Brain microvascular endothelial cell (primary cell): ENCODE data around the gene SPECC1.

Experiments
- DNase-seq: peaks from one replicate; pipeline ENCODE4 v3.0.0-alpha.2; 2020
- H3K27ac ChIP-seq: fragments of 250-450 bp; sonication (Bioruptor Pico); 2 replicates; pipeline ENCODE4 v1.5.1; 2020; ENCODE audit warnings: mild to moderate bottlenecking, moderate library complexity
- H3K27me3 ChIP-seq: fragments of 250-450 bp; sonication (Bioruptor Pico); replicated peaks from 2 replicates; pipeline ENCODE4 v1.5.1; 2020; ENCODE audit warnings: mild to moderate bottlenecking
- H3K36me3 ChIP-seq: fragments of 250-450 bp; sonication (Bioruptor Pico); replicated peaks from 2 replicates; pipeline ENCODE4 v1.5.1; 2020; ENCODE audit warnings: mild to moderate bottlenecking
- H3K4me3 ChIP-seq: 2 replicates; pipeline ENCODE4 v1.5.1; 2011; ENCODE audit warnings: low read depth, mild to moderate bottlenecking, control low read depth, low read length, moderate library complexity
- in situ Hi-C: cut with HindIII; loops from 2 replicates; pipeline ENCODE4 v1.10.0; 2017; ENCODE audit warnings: low sequenced_read_pairs, low pct_ligation_motif_present
- TF ChIP-seq, protein P1 (sequence below): IDR thresholded peaks from 2 replicates; pipeline ENCODE4 v1.5.1; 2011; ENCODE audit warnings: low read depth, mild to moderate bottlenecking, moderate library complexity, low read length, control low read depth, inconsistent platforms; ENCODE audit errors: missing control alignments

Gene SPECC1

DNA sequence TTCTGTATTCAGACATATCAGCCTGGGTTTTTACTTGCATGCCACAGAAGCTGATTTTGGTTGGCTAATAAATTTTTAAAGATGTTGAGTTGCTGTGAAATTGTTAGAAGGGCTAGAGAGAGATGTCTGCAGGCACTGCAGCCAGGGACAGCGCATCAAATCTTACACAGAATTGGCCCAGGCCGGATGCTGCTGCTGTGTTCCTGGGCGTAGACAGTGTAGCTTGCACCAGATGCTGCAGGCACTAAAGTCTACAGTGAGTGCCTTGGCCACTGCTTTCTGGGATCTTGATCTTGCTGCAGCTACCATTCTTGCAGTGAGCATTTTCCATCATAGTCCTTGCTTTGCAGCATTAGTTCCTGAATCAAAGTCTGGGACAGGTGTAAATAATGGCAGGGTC is 169.9 kb downstream of the SPECC1 start:
- H3K27me3 ChIP-seq: no peaks in the 10 kb centered on the region
- in situ Hi-C loops: no loop called here
- no peak overlapping the region for H3K27ac ChIP-seq
- DNase-seq: no peak
- TF ChIP-seq, protein P1, sequence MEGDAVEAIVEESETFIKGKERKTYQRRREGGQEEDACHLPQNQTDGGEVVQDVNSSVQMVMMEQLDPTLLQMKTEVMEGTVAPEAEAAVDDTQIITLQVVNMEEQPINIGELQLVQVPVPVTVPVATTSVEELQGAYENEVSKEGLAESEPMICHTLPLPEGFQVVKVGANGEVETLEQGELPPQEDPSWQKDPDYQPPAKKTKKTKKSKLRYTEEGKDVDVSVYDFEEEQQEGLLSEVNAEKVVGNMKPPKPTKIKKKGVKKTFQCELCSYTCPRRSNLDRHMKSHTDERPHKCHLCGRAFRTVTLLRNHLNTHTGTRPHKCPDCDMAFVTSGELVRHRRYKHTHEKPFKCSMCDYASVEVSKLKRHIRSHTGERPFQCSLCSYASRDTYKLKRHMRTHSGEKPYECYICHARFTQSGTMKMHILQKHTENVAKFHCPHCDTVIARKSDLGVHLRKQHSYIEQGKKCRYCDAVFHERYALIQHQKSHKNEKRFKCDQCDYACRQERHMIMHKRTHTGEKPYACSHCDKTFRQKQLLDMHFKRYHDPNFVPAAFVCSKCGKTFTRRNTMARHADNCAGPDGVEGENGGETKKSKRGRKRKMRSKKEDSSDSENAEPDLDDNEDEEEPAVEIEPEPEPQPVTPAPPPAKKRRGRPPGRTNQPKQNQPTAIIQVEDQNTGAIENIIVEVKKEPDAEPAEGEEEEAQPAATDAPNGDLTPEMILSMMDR: no peak
- no peaks in the 10 kb centered on the region for H3K36me3 ChIP-seq
- H3K4me3 ChIP-seq: no peak overlapping the region

- DNase-seq: no peak
- Histone ChIP-seq H3K4me3 (no peak overlapping the region), H3K27me3 (no peaks in the 10 kb centered on the region), H3K27ac (no peak overlapping the region), H3K36me3 (no peaks in the 10 kb centered on the region)
- TF ChIP-seq, protein P1: no peak
- in situ Hi-C loops: no loop called here
Measured at GRCh38 chr17:20180661-20181060, 171.5 kb downstream of the SPECC1 start.

GRCh38 chr17:20184181-20184580 is 175.0 kb downstream of the SPECC1 start:
- no peak for DNase-seq
- no peak overlapping the region for H3K27ac ChIP-seq
- TF ChIP-seq, protein P1: no peak
- H3K4me3 ChIP-seq: no peak overlapping the region
- in situ Hi-C loops: no loop called here
- H3K36me3 ChIP-seq: no peaks in the 10 kb centered on the region
- H3K27me3 ChIP-seq: no peaks in the 10 kb centered on the region

DNA sequence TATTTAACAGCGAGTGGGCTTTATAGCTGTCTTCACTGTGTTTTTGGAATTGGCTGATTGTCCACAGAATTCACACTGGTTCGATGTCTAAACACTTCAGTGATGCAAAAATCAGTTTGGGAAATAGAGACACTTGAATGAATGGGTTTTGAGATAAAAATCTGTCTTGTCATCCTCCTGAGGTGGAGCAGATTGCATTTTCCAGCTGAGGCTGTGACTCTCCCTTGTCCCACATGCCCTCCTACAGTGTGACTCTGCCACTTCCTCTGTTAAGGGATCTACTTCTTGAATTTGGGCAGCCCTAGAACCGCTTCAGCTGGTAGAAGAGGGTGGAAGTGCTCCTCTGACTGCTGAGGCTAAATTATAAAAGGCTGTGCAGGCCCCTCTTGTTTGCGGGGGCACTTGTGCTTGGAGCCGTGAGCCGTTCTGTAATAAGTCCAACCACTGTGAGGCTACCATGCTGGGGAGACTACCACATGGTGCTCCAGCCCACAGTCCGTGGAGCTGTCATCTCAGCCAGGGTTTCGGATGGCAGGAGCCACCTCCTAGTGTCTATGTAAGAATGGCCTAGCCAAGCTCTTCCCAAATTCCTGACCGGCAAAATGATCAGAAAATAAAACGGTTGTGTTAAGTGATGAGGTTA is 175.9 kb downstream of the SPECC1 start:
- no peaks in the 10 kb centered on the region for H3K36me3 ChIP-seq
- in situ Hi-C loops: no loop called here
- H3K27me3 ChIP-seq: no peaks in the 10 kb centered on the region
- TF ChIP-seq, protein P1: no peak
- no peak overlapping the region for H3K27ac ChIP-seq
- no peak overlapping the region for H3K4me3 ChIP-seq
- no peak for DNase-seq

GRCh38 chr17:20187049-20187448 is 177.9 kb downstream of the SPECC1 start:
- H3K27me3 ChIP-seq: no peaks in the 10 kb centered on the region
- H3K4me3 ChIP-seq: no peak overlapping the region
- no peaks in the 10 kb centered on the region for H3K36me3 ChIP-seq
- DNase-seq: no peak
- TF ChIP-seq, protein P1: no peak
- in situ Hi-C loops: no loop called here
- no peak overlapping the region for H3K27ac ChIP-seq

GRCh38 chr17:20189302-20189701 is 180.1 kb downstream of the SPECC1 start:
- in situ Hi-C loops: no loop called here

More at GRCh38 chr17:20189302-20189701, 180.1 kb downstream of the SPECC1 start:
- TF ChIP-seq, protein P1: no peak
- H3K27me3 ChIP-seq: no peaks in the 10 kb centered on the region
- H3K36me3 ChIP-seq: no peaks in the 10 kb centered on the region
- H3K27ac ChIP-seq: no peak overlapping the region
- H3K4me3 ChIP-seq: no peak overlapping the region
- DNase-seq: peak; percentile 47
